Erythroblast (primary cell): Measurements from ENCODE around the gene ASPG.

ENCODE experiments used
- GATA1 ChIP-seq: IDR thresholded peaks from 2 replicates; pipeline ENCODE4 v1.6.1; 2011; ENCODE audit warnings: low read depth, mild to moderate bottlenecking, control low read depth, low read length, moderate library complexity
- POLR2A ChIP-seq: IDR thresholded peaks from 2 replicates; pipeline ENCODE4 v1.6.1; 2011; ENCODE audit warnings: mild to moderate bottlenecking, low read length

DNA sequence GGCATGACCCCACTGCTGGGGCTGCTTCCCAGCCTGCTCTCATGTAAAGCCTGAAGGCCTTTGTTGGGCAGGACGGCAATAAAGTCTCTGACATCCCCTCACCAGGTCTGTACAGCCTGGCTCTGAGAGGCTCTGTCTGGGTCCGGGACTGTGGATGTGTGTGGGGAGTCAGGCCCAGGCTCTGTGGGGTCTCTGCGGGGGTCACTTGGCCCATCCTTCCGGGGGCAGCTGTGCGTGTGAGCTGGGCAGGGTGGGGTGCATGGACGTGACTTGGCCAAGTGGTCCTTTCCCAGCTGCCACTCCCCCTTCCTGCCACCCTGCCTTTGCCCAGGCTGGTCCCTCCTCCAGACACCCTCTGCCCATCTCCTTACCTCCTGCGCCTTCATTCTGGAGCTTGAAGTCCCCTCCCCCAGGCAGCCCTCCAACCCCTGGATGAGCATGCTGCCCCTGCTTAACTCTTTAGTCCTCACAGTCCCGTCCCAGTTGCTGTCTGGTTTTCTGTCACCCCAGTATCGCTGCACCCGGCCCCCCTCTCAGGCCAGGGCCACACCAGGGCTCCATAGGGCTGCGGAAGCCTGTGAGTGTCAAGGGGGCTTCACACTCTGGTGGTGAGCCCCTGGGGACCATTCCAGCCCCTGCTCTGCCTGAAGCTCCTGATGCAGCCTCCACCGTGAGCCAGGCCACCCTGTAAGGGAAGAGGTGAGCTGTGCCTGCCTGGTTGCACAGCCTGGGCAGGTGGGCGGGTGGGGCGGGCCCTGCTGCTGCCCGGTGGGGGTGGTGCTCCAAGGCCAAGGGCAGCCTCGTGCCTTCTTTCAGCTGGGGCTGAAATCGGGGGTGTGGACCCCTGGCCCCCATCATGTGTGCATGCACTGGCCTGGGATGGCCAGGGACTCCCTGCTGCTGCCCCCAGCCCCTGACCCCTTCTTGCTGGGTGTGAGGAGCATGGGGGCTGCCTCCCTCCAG, 27.4 kb downstream of the ASPG start:
- TF ChIP-seq POLR2A, result no peak
- TF ChIP-seq GATA1, result no peak
